Gastroesophageal sphincter (tissue), 4 donors: ENCODE results near the gene NFATC2IP. TPM values are rescaled to one million over a fixed set of nuclear protein-coding genes. Genes with fewer than 3 reads are reported as not detected.

Experiments
- ATAC-seq: fragments of 150-250 bp; one replicate; pipeline ENCODE4 v1.9.1; 2016; ENCODE audit warnings: mild to moderate bottlenecking, moderate library complexity
- H3K27ac ChIP-seq, 4 donors: fragments of 200-600 bp; sonication (generic) in 3 of 4; 1 replicate in 3 of 4; 2 replicates in 1 of 4; pipeline ENCODE4 v1.5.1; 2016 to 2019
- H3K27me3 ChIP-seq: fragments of 200-600 bp; sonication (generic); one replicate; pipeline ENCODE4 v1.5.1; 2019
- H3K36me3 ChIP-seq, 2 donors: fragments of 200-600 bp; sonication (generic); one replicate each; pipeline ENCODE4 v1.5.1; 2019; ENCODE audit warnings: control low read depth in 1 of 2
- H3K4me1 ChIP-seq, 3 donors: fragments of 200-600 bp; sonication (generic); 1 replicate in 2 of 3; 2 replicates in 1 of 3; pipeline ENCODE4 v1.5.1; 2016 to 2019; ENCODE audit warnings: control low read depth in 2 of 3
- H3K4me3 ChIP-seq, 2 donors: fragments of 200-600 bp; sonication (generic); one replicate each; pipeline ENCODE4 v1.5.1; 2019; ENCODE audit warnings: mild to moderate bottlenecking in 1 of 2, moderate library complexity in 1 of 2
- H3K9me3 ChIP-seq, 3 donors: fragments of 200-600 bp; sonication (generic); one replicate each; pipeline ENCODE4 v1.5.1; 2017 to 2019; ENCODE audit warnings: control low read depth in 2 of 3
- EP300 ChIP-seq: sonication (generic); formaldehyde crosslinking; IDR thresholded peaks from one replicate; pipeline ENCODE4 v1.6.1; 2017; ENCODE audit warnings: antibody characterized with exemption, mild to moderate bottlenecking
- POLR2A ChIP-seq, 2 donors: fragments of 450-650 bp; IDR thresholded peaks; one replicate each; pipeline ENCODE4 v1.6.1; 2017; ENCODE audit warnings: antibody characterized with exemption in 2 of 2, mild to moderate bottlenecking in 2 of 2, moderate library complexity in 1 of 2
- POLR2AphosphoS5 ChIP-seq: sonication (generic); formaldehyde crosslinking; IDR thresholded peaks from one replicate; pipeline ENCODE4 v1.6.1; 2017; ENCODE audit warnings: antibody characterized with exemption
- WGBS, 2 donors: methylation state at CpG; one replicate each; pipeline ENCODE4 v1.1.5; 2018; ENCODE audit warnings: low coverage in 1 of 2; 5-methylcytosine and 5-hydroxymethylcytosine counted together
- total RNA-seq, 4 donors: library from RNA; depleted of rRNA; stranded (reverse); fragments of >200 nt; gene quantifications; one replicate each; pipeline ENCODE4 v1.1.0, GENCODE V29; 2016
- TF ChIP-seq, protein P1 (sequence below), 4 experiments: fragments of 200-600 bp in 2 of 4; fragments of 450-650 bp in 2 of 4; sonication (generic) in 1 of 4; IDR thresholded peaks; one replicate each; pipeline ENCODE4 v1.5.1; 2017 to 2019; ENCODE audit warnings: antibody characterized with exemption in 4 of 4, mild to moderate bottlenecking in 2 of 4, moderate library complexity in 2 of 4

The NFATC2IP gene
- total RNA-seq, 4 donors from 2014 or later: 13.9 to 28.0 (median 22.8) TPM

DNA sequence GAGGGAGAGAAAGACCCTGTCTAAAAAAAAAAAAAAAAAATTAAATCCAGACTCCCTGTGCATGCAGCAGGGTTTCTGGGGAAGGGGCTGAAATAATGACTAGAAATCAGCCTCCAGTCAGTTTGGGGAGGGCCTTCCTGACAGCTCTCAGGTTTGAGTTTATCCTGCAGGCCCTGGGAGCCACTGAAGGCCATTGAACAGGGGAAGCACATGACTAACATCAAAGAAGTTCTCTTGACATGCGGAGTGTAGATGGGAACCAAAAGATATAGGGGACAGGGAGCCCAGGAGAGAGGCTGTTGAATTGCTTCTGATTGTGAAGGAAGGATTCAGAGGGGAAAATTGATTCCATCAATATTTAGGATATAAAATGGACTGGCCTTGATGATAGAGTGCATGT, 22.9 kb upstream of the NFATC2IP start:
- no peak overlapping the region for H3K4me3 ChIP-seq
- no peaks in the 10 kb centered on the region for H3K36me3 ChIP-seq
- no peak overlapping the region for H3K27ac ChIP-seq
- H3K4me1 ChIP-seq: peaks cover 0 to 20% (median 6%) of the 10 kb centered on the region in 3 donors
- TF ChIP-seq, protein P1, sequence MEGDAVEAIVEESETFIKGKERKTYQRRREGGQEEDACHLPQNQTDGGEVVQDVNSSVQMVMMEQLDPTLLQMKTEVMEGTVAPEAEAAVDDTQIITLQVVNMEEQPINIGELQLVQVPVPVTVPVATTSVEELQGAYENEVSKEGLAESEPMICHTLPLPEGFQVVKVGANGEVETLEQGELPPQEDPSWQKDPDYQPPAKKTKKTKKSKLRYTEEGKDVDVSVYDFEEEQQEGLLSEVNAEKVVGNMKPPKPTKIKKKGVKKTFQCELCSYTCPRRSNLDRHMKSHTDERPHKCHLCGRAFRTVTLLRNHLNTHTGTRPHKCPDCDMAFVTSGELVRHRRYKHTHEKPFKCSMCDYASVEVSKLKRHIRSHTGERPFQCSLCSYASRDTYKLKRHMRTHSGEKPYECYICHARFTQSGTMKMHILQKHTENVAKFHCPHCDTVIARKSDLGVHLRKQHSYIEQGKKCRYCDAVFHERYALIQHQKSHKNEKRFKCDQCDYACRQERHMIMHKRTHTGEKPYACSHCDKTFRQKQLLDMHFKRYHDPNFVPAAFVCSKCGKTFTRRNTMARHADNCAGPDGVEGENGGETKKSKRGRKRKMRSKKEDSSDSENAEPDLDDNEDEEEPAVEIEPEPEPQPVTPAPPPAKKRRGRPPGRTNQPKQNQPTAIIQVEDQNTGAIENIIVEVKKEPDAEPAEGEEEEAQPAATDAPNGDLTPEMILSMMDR (IDR thresholded peaks at IDR 0.05): no peak
- TF ChIP-seq POLR2A (IDR thresholded peaks at IDR 0.05) (no peak), EP300 (no peak)
- H3K9me3 ChIP-seq: no peaks in the 10 kb centered on the region
- no peak for ATAC-seq
- H3K27me3 ChIP-seq: no peaks in the 10 kb centered on the region
- 82% methylated on average over 1 of the region's 1 CpG; no CpG with 5 or more reads in 1 of the 2 donors for WGBS, 2 donors

DNA sequence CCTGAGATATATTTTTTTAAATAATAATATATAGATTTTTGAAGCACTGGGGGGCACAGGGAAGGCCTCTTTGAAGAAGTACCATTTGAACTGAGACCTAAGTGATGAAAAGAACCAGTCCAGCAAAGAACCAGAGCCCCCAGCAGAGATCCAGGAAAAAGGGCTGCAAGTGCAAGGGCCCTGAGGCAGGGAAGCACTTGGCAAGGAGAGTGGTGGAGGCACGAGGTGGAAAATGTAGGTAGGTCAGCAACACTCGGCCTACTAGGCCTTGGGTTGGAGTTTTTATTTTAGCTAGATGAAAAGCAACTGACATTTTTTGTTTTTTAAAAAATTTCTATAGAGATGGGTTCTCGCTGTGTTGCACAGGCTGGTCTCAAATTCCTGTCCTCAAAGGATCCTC, 20.5 kb upstream of the NFATC2IP start:
- Histone ChIP-seq H3K27ac (no peak overlapping the region), H3K4me1 (peaks cover 0 to 7% (median 0%) of the 10 kb centered on the region in 3 donors), H3K27me3 (no peaks in the 10 kb centered on the region), H3K9me3 (no peaks in the 10 kb centered on the region), H3K36me3 (no peaks in the 10 kb centered on the region), H3K4me3 (no peak overlapping the region)
- 76 to 91% methylated on average over 3 of the region's 3 CpGs for WGBS, 2 donors
- no peak for ATAC-seq
- TF ChIP-seq POLR2A (IDR thresholded peaks at IDR 0.05) (no peak), EP300 (no peak), POLR2AphosphoS5 (no peak)
- TF ChIP-seq, protein P1 (IDR thresholded peaks at IDR 0.05): no peak

- no peak for ATAC-seq
- H3K36me3 ChIP-seq: no peaks in the 10 kb centered on the region
These were observed 20.1 kb upstream of the NFATC2IP start for GRCh38 chr16:28930652-28931051.

GRCh38 chr16:28931801-28932225, 18.9 kb upstream of the NFATC2IP start, which contains the start of gene CD19:
TSS of gene CD19 (plus strand) at chr16:28931971. CDS start at chr16:28932001, 30 bp downstream.
- Histone ChIP-seq H3K27me3 (peaks cover 7% of the 10 kb centered on the region), H3K9me3 (no peaks in the 10 kb centered on the region), H3K36me3 (no peaks in the 10 kb centered on the region), H3K27ac (no peak within 1 kb of the TSS), H3K4me1 (peaks cover 0 to 10% (median 0%) of the 10 kb centered on the region in 3 donors), H3K4me3 (no peak within 1 kb of the TSS)
- TF ChIP-seq POLR2AphosphoS5 (no peak), EP300 (no peak), POLR2A (IDR thresholded peaks at IDR 0.05) (no peak)
- TF ChIP-seq, protein P1 (IDR thresholded peaks at IDR 0.05): no peak
- ATAC-seq: no peak
- WGBS, 2 donors: 84% methylated on average over 7 of the region's 10 CpGs; no CpG with 5 or more reads in 1 of the 2 donors

More at GRCh38 chr16:28930652-28931051, 20.1 kb upstream of the NFATC2IP start:
- no peak for TF ChIP-seq POLR2AphosphoS5
- TF ChIP-seq EP300: no peak
- no peak for TF ChIP-seq POLR2A (IDR thresholded peaks at IDR 0.05)
- TF ChIP-seq, protein P1 (IDR thresholded peaks at IDR 0.05): no peak
- 75 to 83% methylated on average over 1 to 3 of the region's 3 CpGs for WGBS, 2 donors
- Histone ChIP-seq H3K4me3 (no peak overlapping the region), H3K27me3 (no peaks in the 10 kb centered on the region), H3K9me3 (no peaks in the 10 kb centered on the region), H3K27ac (no peak overlapping the region), H3K4me1 (peaks cover 0 to 7% (median 0%) of the 10 kb centered on the region in 3 donors)

DNA sequence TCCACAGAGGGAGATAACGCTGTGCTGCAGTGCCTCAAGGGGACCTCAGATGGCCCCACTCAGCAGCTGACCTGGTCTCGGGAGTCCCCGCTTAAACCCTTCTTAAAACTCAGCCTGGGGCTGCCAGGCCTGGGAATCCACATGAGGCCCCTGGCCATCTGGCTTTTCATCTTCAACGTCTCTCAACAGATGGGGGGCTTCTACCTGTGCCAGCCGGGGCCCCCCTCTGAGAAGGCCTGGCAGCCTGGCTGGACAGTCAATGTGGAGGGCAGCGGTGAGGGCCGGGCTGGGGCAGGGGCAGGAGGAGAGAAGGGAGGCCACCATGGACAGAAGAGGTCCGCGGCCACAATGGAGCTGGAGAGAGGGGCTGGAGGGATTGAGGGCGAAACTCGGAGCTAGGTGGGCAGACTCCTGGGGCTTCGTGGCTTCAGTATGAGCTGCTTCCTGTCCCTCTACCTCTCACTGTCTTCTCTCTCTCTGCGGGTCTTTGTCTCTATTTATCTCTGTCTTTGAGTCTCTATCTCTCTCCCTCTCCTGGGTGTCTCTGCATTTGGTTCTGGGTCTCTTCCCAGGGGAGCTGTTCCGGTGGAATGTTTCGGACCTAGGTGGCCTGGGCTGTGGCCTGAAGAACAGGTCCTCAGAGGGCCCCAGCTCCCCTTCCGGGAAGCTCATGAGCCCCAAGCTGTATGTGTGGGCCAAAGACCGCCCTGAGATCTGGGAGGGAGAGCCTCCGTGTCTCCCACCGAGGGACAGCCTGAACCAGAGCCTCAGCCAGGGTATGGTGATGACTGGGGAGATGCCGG, 18.2 kb upstream of the NFATC2IP start:
- peaks cover 14% of the 10 kb centered on the region for H3K27me3 ChIP-seq
- H3K4me1 ChIP-seq: peaks cover 0 to 12% (median 0%) of the 10 kb centered on the region in 3 donors
- H3K4me3 ChIP-seq: no peak overlapping the region
- H3K9me3 ChIP-seq: no peaks in the 10 kb centered on the region
- 65 to 91% methylated on average over 5 of the region's 20 CpGs for WGBS, 2 donors
- TF ChIP-seq POLR2A (IDR thresholded peaks at IDR 0.05) (no peak), POLR2AphosphoS5 (no peak), EP300 (no peak)
- TF ChIP-seq, protein P1 (IDR thresholded peaks at IDR 0.05): no peak
- no peak overlapping the region for H3K27ac ChIP-seq
- ATAC-seq: no peak
- H3K36me3 ChIP-seq: no peaks in the 10 kb centered on the region
